Measurements from ENCODE around the gene RFNG. TPM values are rescaled to one million over a fixed set of nuclear protein-coding genes. Genes with fewer than 3 reads are reported as not detected.

Gene RFNG
- total RNA-seq, 1 donor: 46.3 TPM

DNA sequence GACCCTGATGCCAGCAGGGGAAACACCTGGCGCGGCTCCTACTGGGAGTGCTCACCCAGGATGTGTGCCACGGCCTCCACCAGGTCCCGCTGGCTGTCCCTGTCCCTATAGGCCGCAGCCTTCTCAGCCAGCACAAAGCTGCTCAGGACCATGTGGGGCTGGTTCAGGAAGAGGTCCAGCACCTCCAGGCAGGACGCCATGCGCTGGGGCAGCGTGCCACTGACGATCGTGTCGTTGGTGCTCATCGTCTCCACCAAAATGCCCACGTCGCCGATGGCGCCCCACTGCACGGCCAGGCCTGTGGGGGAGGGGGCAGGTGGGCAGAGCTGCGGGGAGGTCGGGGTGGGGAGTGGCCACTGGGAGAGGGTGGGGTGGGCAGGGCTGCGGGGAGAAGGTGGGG lies 29.9 kb upstream of the RFNG start:
- TF ChIP-seq, protein P1, sequence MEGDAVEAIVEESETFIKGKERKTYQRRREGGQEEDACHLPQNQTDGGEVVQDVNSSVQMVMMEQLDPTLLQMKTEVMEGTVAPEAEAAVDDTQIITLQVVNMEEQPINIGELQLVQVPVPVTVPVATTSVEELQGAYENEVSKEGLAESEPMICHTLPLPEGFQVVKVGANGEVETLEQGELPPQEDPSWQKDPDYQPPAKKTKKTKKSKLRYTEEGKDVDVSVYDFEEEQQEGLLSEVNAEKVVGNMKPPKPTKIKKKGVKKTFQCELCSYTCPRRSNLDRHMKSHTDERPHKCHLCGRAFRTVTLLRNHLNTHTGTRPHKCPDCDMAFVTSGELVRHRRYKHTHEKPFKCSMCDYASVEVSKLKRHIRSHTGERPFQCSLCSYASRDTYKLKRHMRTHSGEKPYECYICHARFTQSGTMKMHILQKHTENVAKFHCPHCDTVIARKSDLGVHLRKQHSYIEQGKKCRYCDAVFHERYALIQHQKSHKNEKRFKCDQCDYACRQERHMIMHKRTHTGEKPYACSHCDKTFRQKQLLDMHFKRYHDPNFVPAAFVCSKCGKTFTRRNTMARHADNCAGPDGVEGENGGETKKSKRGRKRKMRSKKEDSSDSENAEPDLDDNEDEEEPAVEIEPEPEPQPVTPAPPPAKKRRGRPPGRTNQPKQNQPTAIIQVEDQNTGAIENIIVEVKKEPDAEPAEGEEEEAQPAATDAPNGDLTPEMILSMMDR (IDR thresholded peaks at IDR 0.05; ENCODE audit: extremely low read depth, low read depth, low read length): no peak
- no peaks in the 10 kb centered on the region for H3K79me2 ChIP-seq (ENCODE audit: insufficient read depth, low read length)
- H3K4me3 ChIP-seq (ENCODE audit: insufficient read depth, low read length): no peak overlapping the region
- H4K20me1 ChIP-seq (ENCODE audit: insufficient read depth, low read length): no peaks in the 10 kb centered on the region
- H3K36me3 ChIP-seq (ENCODE audit: insufficient read depth, low read length): peaks cover 42% of the 10 kb centered on the region
- H3K4me1 ChIP-seq (ENCODE audit: insufficient read depth, low read length): no peaks in the 10 kb centered on the region
- H2AFZ ChIP-seq (ENCODE audit: low read length): no peak overlapping the region
- no peak overlapping the region for H3K27ac ChIP-seq (ENCODE audit: low read depth, low read length)
- H3K4me2 ChIP-seq (ENCODE audit: insufficient read depth, low read length): no peak overlapping the region
- no peaks in the 10 kb centered on the region for H3K27me3 ChIP-seq (ENCODE audit: insufficient read depth, low read length)
- no peak for DNase-seq (ENCODE audit: insufficient read length, low spot score, missing footprints)
- no peaks in the 10 kb centered on the region for H3K9me3 ChIP-seq (ENCODE audit: low read depth, low read length)

DNA sequence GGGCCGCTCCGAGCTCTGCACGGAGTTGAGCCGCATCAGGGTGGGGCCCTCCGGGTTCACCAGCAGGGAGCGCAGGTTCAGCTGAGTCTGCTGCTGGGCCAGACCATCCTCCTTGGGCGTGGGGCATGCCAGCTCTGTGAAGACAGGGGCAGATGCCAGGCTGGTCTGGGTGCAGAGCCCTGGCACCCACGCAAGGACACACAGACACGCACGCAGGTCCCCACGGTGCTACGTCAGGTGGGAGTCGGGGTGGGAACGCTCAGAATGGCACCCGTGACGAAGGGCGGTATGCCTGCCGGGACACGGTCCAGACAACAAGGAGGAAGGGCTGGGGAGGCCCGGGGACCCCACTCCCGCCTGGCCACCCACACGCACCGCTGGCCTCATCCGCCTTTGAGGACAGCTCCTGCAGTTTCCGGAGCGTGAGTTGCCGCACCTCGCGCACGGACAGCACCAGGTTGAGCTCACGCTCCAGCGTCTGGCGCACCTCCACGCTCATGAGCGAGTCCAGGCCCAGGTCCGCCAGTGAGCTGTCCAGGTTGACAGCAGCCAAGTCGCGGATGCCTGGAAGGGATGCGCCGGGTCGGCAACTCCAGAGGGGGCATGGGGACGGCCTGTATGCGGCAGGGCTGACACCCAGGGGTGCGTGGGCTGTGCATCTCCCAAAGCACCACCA lies 29.3 kb upstream of the RFNG start:
- H2AFZ ChIP-seq (ENCODE audit: low read length): no peak overlapping the region
- TF ChIP-seq, protein P1 (IDR thresholded peaks at IDR 0.05; ENCODE audit: extremely low read depth, low read depth, low read length): no peak
- no peaks in the 10 kb centered on the region for H4K20me1 ChIP-seq (ENCODE audit: insufficient read depth, low read length)
- no peak for DNase-seq (ENCODE audit: insufficient read length, low spot score, missing footprints)
- no peak overlapping the region for H3K4me2 ChIP-seq (ENCODE audit: insufficient read depth, low read length)
- H3K27me3 ChIP-seq (ENCODE audit: insufficient read depth, low read length): no peaks in the 10 kb centered on the region
- no peak overlapping the region for H3K27ac ChIP-seq (ENCODE audit: low read depth, low read length)
- H3K9me3 ChIP-seq (ENCODE audit: low read depth, low read length): no peaks in the 10 kb centered on the region
- H3K4me3 ChIP-seq (ENCODE audit: insufficient read depth, low read length): no peak overlapping the region
- H3K79me2 ChIP-seq (ENCODE audit: insufficient read depth, low read length): no peaks in the 10 kb centered on the region
- peaks cover 41% of the 10 kb centered on the region for H3K36me3 ChIP-seq (ENCODE audit: insufficient read depth, low read length)
- H3K4me1 ChIP-seq (ENCODE audit: insufficient read depth, low read length): no peaks in the 10 kb centered on the region

DNA sequence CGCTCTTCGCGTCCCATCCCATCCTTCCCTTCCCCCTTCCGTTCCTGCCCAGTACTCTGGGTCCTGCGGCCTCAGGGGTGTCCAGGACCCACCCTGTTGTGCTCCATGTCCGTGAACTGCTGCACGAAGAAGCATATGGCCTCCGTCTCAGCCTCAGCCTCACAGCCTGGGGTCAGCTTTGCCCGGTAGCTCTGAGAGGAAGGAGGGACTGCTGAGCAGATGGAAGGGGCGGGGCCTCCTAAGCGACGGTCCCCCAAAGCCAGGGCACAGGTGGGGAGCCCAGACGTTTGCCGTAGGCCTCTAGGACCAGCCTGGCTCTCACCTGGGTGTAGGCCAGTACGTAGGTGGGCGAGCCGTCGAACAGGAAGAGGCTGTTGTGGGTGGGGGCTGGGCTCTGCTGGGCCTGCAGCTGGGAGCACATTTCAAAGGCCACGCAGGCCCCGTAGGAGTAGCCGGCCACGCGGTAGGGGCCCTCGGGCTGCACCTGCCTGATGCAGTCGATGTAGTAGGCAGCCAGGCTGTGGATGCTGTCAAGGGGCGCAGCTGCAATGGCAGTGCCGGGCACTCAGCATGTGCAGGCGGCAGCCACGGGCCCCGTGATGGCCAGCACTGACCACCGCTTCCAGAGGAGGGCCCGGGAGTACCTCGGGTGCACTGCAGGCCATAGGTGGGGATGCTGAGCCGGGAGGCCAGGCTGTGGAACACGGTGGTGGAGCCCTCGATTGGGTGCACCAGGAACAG lies 28.6 kb upstream of the RFNG start:
- H3K4me2 ChIP-seq (ENCODE audit: insufficient read depth, low read length): no peak overlapping the region
- TF ChIP-seq, protein P1 (IDR thresholded peaks at IDR 0.05; ENCODE audit: extremely low read depth, low read depth, low read length): no peak
- H3K4me3 ChIP-seq (ENCODE audit: insufficient read depth, low read length): no peak overlapping the region
- no peak overlapping the region for H3K27ac ChIP-seq (ENCODE audit: low read depth, low read length)
- no peaks in the 10 kb centered on the region for H3K27me3 ChIP-seq (ENCODE audit: insufficient read depth, low read length)
- H3K4me1 ChIP-seq (ENCODE audit: insufficient read depth, low read length): no peaks in the 10 kb centered on the region
- no peaks in the 10 kb centered on the region for H3K79me2 ChIP-seq (ENCODE audit: insufficient read depth, low read length)
- no peaks in the 10 kb centered on the region for H3K9me3 ChIP-seq (ENCODE audit: low read depth, low read length)
- no peaks in the 10 kb centered on the region for H4K20me1 ChIP-seq (ENCODE audit: insufficient read depth, low read length)
- DNase-seq (ENCODE audit: insufficient read length, low spot score, missing footprints): no peak
- no peak overlapping the region for H2AFZ ChIP-seq (ENCODE audit: low read length)
- peaks cover 36% of the 10 kb centered on the region for H3K36me3 ChIP-seq (ENCODE audit: insufficient read depth, low read length)

DNA sequence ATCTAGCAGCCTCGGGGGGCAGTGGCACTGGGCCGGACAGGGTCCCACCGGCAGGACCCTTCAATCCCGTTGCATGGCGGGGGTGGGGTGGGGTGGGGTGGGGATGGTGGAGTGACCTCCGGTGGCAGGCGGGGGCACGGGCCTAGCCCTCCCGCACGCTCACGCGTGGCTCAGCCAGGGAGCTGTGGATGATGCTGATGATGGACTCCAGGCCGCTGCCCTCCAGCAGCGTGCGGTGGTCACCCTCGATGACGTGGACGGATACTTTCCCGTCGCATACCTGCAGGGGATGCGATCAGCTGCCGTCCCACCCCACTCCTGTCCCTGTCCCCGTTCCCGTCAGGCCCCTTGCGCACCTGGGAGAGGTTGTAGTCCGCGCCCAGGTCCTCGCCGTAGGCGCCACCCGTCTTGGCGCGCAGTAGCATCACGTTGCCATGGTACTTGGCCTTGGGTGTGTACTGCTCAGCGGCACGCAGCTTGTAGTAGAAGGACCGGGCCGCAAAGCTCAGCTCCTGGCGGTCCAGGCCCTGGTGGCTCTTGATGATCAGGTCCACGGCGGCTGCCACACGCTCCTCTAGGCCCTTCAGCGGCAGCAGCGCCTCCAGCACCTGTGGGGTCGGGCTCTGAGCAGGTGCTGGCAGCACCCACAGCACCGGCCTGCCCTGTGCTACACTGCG lies 27.5 kb upstream of the RFNG start:
- DNase-seq (ENCODE audit: insufficient read length, low spot score, missing footprints): no peak
- TF ChIP-seq, protein P1 (IDR thresholded peaks at IDR 0.05; ENCODE audit: extremely low read depth, low read depth, low read length): no peak
- no peaks in the 10 kb centered on the region for H3K27me3 ChIP-seq (ENCODE audit: insufficient read depth, low read length)
- no peaks in the 10 kb centered on the region for H3K9me3 ChIP-seq (ENCODE audit: low read depth, low read length)
- no peak overlapping the region for H2AFZ ChIP-seq (ENCODE audit: low read length)
- H3K4me1 ChIP-seq (ENCODE audit: insufficient read depth, low read length): no peaks in the 10 kb centered on the region
- peaks cover 34% of the 10 kb centered on the region for H3K36me3 ChIP-seq (ENCODE audit: insufficient read depth, low read length)
- no peaks in the 10 kb centered on the region for H3K79me2 ChIP-seq (ENCODE audit: insufficient read depth, low read length)
- no peak overlapping the region for H3K4me2 ChIP-seq (ENCODE audit: insufficient read depth, low read length)
- H3K27ac ChIP-seq (ENCODE audit: low read depth, low read length): no peak overlapping the region
- H4K20me1 ChIP-seq (ENCODE audit: insufficient read depth, low read length): no peaks in the 10 kb centered on the region
- no peak overlapping the region for H3K4me3 ChIP-seq (ENCODE audit: insufficient read depth, low read length)
